AG10803 (cell line): ENCODE results near the gene CSNK2A2.

Experiments
- DNase-seq: peaks from one replicate; pipeline ENCODE4 v3.0.0; 2010; ENCODE audit warnings: low read depth
- H3K4me3 ChIP-seq: 2 replicates; pipeline ENCODE4 v1.5.1; 2011; ENCODE audit warnings: mild to moderate bottlenecking, low read length, control low read depth
- TF ChIP-seq, protein P1 (sequence below): conservative IDR thresholded peaks from 2 replicates; pipeline ENCODE4 v1.5.1; 2011; ENCODE audit warnings: mild to moderate bottlenecking, low read length, control low read depth, inconsistent platforms

Gene CSNK2A2

DNA sequence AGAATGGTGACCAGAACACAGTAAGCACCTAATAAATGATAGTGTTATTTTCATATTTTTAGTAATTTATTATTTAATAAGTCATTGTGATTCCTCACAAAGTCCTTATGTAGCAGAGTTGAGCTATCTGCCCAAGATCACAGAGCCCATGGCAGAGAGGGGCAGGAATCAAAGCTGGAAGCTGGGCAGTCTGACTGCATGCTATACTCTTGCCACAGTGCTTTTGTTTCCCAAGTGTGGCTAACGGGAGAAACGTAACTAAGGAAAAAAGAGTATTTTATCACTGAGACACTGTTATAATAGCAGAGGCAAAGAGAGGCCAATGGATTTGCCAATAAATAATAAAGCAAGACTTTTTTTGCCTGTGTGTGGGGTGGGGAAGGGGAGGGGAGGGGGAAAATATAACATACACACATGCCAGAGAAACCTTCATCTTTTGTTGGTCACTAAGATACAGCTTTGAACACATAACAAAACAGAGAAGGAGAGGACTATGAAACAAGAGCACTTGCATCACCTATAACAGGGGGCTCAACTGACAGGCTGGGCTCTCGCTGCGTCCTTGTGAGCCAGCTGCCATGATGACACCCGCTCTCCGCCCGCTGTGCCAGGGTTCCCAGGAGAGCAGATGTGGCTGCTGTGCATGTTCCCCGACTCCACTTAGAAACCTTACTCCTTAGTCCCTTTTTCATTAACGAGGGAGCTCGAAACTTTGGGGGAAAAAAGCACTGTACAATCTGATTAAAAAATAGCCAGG is 10.1 kb downstream of the CSNK2A2 start:
- DNase-seq, result no peak
- TF ChIP-seq, protein P1, sequence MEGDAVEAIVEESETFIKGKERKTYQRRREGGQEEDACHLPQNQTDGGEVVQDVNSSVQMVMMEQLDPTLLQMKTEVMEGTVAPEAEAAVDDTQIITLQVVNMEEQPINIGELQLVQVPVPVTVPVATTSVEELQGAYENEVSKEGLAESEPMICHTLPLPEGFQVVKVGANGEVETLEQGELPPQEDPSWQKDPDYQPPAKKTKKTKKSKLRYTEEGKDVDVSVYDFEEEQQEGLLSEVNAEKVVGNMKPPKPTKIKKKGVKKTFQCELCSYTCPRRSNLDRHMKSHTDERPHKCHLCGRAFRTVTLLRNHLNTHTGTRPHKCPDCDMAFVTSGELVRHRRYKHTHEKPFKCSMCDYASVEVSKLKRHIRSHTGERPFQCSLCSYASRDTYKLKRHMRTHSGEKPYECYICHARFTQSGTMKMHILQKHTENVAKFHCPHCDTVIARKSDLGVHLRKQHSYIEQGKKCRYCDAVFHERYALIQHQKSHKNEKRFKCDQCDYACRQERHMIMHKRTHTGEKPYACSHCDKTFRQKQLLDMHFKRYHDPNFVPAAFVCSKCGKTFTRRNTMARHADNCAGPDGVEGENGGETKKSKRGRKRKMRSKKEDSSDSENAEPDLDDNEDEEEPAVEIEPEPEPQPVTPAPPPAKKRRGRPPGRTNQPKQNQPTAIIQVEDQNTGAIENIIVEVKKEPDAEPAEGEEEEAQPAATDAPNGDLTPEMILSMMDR, result no peak
- no peak overlapping the region for H3K4me3 ChIP-seq

- H3K4me3 ChIP-seq, result no peak overlapping the region
- TF ChIP-seq, protein P1, result no peak
These were observed 10.8 kb downstream of the CSNK2A2 start for GRCh38 chr16:58187092-58187491.

GRCh38 chr16:58186176-58186944 is 11.5 kb downstream of the CSNK2A2 start:
- TF ChIP-seq, protein P1, result no peak
- DNase-seq, result no peak
- H3K4me3 ChIP-seq, result no peak overlapping the region

More at GRCh38 chr16:58187092-58187491, 10.8 kb downstream of the CSNK2A2 start:
- DNase-seq, result peak; percentile 6

DNA sequence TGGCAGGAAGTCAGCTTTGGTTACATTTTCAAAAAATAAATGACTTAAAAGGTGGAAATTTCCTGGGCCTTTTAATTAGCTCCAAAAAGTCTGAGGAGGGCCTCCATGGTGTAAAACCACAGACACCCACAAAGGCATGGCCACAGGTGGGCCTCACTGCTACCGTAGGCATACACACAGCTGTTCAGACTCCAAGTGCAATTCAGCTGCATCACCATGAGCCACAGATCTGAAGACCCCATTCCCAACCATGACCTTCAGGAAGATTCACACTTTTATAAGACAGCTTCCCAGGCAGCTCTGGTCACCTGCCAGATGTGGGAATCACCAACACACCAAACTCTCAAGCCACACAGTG is 20.6 kb downstream of the CSNK2A2 start:
- TF ChIP-seq, protein P1, result no peak

GRCh38 chr16:58176608-58177352 is 21.1 kb downstream of the CSNK2A2 start:
- no peak overlapping the region for H3K4me3 ChIP-seq
- TF ChIP-seq, protein P1, result no peak
- DNase-seq, result no peak

More for the DNA sequence above, 20.6 kb downstream of the CSNK2A2 start:
- H3K4me3 ChIP-seq, result no peak overlapping the region
- DNase-seq, result no peak

- TF ChIP-seq, protein P1, result no peak
- H3K4me3 ChIP-seq, result no peak overlapping the region
- DNase-seq, result no peak
These were observed 27.7 kb downstream of the CSNK2A2 start for GRCh38 chr16:58170223-58170622.
